Left ventricle myocardium inferior (tissue), 1 donor: ENCODE measurements around the gene CDHR4. TPM values are rescaled to one million over a fixed set of nuclear protein-coding genes. Genes with fewer than 3 reads are reported as not detected.
"Not testable (repeated sequence)": the region's sequence is repeated elsewhere in the genome, so short reads cannot be mapped to it uniquely, and the experiment has no call there.

Experiments
- DNase-seq: peaks from one replicate; pipeline ENCODE4 v3.0.0-alpha.2; 2020
- H3K27ac ChIP-seq: fragments of 200-600 bp; replicated peaks from 2 replicates; pipeline ENCODE4 v1.8.0; 2021
- H3K27me3 ChIP-seq: fragments of 200-600 bp; 2 replicates; pipeline ENCODE4 v1.8.0; 2021; ENCODE audit warnings: low read depth
- H3K36me3 ChIP-seq: fragments of 200-600 bp; 2 replicates; pipeline ENCODE4 v1.8.0; 2021
- H3K4me1 ChIP-seq: fragments of 200-600 bp; 2 replicates; pipeline ENCODE4 v1.8.0; 2021
- H3K4me3 ChIP-seq: fragments of 200-600 bp; 2 replicates; pipeline ENCODE4 v1.8.0; 2021; ENCODE audit warnings: mild to moderate bottlenecking, moderate library complexity
- H3K9me3 ChIP-seq: fragments of 200-600 bp; replicated peaks from 2 replicates; pipeline ENCODE4 v1.8.0; 2021
- CTCF ChIP-seq: fragments of 200-600 bp; IDR thresholded peaks from 2 replicates; pipeline ENCODE4 v1.8.0; 2021; ENCODE audit warnings: antibody characterized with exemption, mild to moderate bottlenecking, borderline replicate concordance
- intact Hi-C: fragments of 100-400 bp; cut with micrococcal nuclease; formaldehyde crosslinking; loops from one replicate; pipeline ENCODE4 v1.11.0; 2022
- total RNA-seq: library from RNA; stranded (reverse); fragmentation: NEBNext Ultra II Directional; extraction: Animal tissue kit (Norgen Biotek cat#: 25700); gene quantifications from one replicate; pipeline ENCODE4 v1.2.1, GENCODE V29; 2021
- donor health status: DM: no; HTN: yes; CAD: no; lungs with severe emphysema.

Gene CDHR4
- total RNA-seq, 1 donor from 2014 or later = not detected

DNA sequence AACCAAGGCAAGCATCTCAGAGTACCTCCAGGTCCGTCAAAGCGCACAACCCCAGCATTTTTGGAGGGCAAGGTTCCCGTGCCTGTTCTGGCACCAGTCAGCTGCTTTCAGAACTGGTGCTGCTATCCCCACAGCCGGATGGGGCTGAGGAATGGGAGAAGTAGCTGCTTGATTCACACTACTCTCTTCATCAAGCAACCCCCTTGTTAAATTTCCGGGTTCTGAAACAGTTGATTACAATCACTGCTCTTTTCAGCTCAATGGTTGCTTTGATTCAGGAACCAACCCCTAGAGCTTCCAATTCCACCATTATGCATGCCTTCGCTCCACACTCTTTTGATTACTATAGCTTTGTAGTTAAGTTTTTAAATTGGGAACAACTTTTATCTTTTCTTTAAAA lies 26.3 kb upstream of the CDHR4 start:
- no peaks in the 10 kb centered on the region for H3K27me3 ChIP-seq
- H3K9me3 ChIP-seq = no peaks in the 10 kb centered on the region
- H3K36me3 ChIP-seq = no peaks in the 10 kb centered on the region
- no peak for DNase-seq
- no peak overlapping the region for H3K27ac ChIP-seq
- no peaks in the 10 kb centered on the region for H3K4me1 ChIP-seq
- H3K4me3 ChIP-seq = no peak overlapping the region
- TF ChIP-seq CTCF = no peak
- intact Hi-C loops = no loop called here

- H3K36me3 ChIP-seq, H3K4me1 ChIP-seq, intact Hi-C loops, H3K4me3 ChIP-seq, DNase-seq, H3K27me3 ChIP-seq, H3K27ac ChIP-seq, H3K9me3 ChIP-seq: not testable (repeated sequence)
Measured at GRCh38 chr3:49823131-49823530, 23.5 kb upstream of the CDHR4 start.

DNA sequence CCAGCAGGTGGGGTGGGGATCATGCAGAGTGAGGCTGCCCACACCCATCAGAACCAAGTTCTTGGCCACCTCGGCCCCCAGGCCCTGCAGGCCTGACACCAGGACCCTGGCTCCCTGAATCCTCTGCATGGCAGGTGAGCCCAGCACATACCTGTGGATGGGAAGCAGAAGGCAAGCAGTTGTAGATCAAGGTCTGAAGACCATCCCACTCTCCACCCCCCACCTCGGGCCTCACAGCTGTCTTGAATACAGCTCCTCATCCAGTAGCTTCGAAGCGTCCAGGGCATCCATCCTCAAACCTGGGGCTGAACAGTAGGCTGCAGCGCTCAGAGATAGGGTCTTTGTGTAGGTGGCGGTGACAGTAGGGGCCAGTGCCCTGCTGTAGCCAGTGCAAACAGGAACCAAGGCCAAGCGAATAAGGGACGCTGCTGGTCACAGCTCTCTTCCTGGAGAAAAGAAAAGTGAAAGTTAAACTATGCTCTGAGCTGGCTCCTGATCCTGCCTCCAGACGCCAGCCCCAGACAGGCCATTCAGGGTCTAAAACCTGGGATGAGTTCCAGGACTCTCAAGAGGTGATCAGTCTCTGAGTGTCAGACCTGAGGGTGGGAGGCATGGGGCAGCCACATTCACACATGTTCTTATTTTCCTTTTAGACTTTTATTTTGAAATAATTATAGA lies 14.0 kb upstream of the CDHR4 start, which contains the start of gene UBA7:
TSS of gene UBA7 (minus strand) at position 457 of the 678 bp plus-strand sequence. CDS start at position 291, 166 bp downstream.
- peak within 1 kb of the TSS; percentile 88 for H3K27ac ChIP-seq
- H3K4me3 ChIP-seq = peak within 1 kb of the TSS; percentile 67
- no peaks in the 10 kb centered on the region for H3K27me3 ChIP-seq
- peaks cover 26% of the 10 kb centered on the region for H3K36me3 ChIP-seq
- peak; percentile 48 for DNase-seq
- H3K4me1 ChIP-seq = peaks cover 37% of the 10 kb centered on the region
- intact Hi-C loops = no loop called here
- TF ChIP-seq CTCF = no peak
- no peaks in the 10 kb centered on the region for H3K9me3 ChIP-seq

DNA sequence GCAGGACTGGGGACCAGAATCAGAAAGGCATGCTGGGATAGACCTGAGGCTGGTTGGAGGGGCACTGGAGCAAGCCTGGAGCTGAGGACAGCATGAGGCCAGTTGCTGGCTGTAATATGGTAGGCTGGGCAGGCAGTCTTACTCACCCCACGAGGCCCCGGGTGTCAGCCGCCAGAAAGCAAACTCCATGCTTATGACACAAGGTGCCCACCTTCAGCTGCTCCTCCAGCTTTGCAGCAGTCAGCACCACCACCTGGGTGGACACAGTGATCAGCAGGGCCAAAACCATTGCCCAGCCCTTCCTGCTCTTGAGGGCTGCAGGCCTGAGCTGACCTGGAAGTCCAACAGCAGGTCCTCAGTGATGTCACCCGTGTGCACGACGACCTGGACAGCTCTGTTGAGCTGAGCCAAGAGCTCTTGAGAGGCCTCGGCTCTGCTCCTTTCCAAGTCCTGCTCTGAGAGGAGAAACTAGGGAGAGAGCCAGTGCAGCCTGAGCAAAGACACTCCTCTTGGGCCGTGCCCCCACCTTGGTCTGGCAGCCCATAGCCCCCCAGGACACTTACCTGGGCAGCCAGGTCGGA lies 13.3 kb upstream of the CDHR4 start:
- peaks cover 43% of the 10 kb centered on the region for H3K4me1 ChIP-seq
- no peaks in the 10 kb centered on the region for H3K27me3 ChIP-seq
- no peak for DNase-seq
- H3K9me3 ChIP-seq = no peaks in the 10 kb centered on the region
- peak overlapping the region; percentile 67 for H3K4me3 ChIP-seq
- no peak for TF ChIP-seq CTCF
- peak overlapping the region; percentile 88 for H3K27ac ChIP-seq
- intact Hi-C loops = no loop called here
- peaks cover 26% of the 10 kb centered on the region for H3K36me3 ChIP-seq

GRCh38 chr3:49807431-49808114 lies 7.9 kb upstream of the CDHR4 start:
- H3K4me1 ChIP-seq = peaks cover 74% of the 10 kb centered on the region
- intact Hi-C loops = no loop called here
- TF ChIP-seq CTCF = no peak
- no peak overlapping the region for H3K4me3 ChIP-seq
- H3K36me3 ChIP-seq = peaks cover 26% of the 10 kb centered on the region
- H3K9me3 ChIP-seq = no peaks in the 10 kb centered on the region
- no peak for DNase-seq
- no peaks in the 10 kb centered on the region for H3K27me3 ChIP-seq
- H3K27ac ChIP-seq = peak overlapping the region; percentile 99

DNA sequence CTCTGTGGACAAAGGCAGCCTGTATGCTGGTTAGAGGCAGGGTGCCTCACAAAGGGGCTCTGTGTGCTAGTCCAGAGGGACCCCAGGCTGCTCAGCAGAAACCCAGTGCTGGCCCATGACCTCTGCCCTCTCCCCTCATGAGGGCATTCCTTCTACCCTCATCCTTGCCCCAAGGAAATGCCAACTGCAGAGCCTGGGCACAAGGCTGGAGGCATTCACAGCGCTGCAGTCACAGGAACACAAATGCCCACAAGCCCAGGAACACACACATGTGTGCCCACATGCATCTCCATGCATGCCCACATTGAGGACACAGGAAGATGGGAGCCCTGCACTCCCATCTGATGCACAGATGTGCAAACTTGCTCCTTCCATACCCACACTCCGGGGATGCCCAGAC lies 7.2 kb upstream of the CDHR4 start:
- peaks cover 71% of the 10 kb centered on the region for H3K4me1 ChIP-seq
- no peak for TF ChIP-seq CTCF
- no peaks in the 10 kb centered on the region for H3K9me3 ChIP-seq
- intact Hi-C loops = no loop called here
- no peak overlapping the region for H3K4me3 ChIP-seq
- DNase-seq = no peak
- peaks cover 26% of the 10 kb centered on the region for H3K36me3 ChIP-seq
- H3K27ac ChIP-seq = peak overlapping the region; percentile 99
- no peaks in the 10 kb centered on the region for H3K27me3 ChIP-seq
